GM12875 (cell line): ENCODE data around the gene FAM170B.

Experiments
- H3K4me3 ChIP-seq: one replicate; pipeline ENCODE4 v1.5.1; 2011; ENCODE audit warnings: low read depth, low read length, control low read depth
- TF ChIP-seq, protein P1 (sequence below): IDR thresholded peaks from 2 replicates; pipeline ENCODE4 v1.5.1; 2011; ENCODE audit warnings: low read depth, mild to moderate bottlenecking, control low read depth, inconsistent platforms, low read length, moderate library complexity, borderline replicate concordance; ENCODE audit not compliant: insufficient read depth

FAM170B gene

DNA sequence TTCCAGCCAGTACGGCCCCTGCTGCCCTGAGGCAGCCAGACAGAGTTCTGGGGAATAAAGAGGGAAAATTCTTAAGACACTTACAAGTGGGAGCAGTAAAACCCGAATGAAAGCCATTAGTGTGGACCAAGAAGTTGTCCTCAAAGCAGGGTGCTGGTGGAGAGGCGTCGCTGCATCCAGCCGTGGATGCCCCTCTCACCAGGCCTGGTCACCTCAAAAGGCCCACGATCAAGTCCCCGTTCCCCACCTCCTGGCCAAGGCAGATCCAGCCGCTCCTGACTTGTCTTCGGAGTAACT lies 19.2 kb downstream of the FAM170B start:
- H3K4me3 ChIP-seq, result no peak overlapping the region
- TF ChIP-seq, protein P1, sequence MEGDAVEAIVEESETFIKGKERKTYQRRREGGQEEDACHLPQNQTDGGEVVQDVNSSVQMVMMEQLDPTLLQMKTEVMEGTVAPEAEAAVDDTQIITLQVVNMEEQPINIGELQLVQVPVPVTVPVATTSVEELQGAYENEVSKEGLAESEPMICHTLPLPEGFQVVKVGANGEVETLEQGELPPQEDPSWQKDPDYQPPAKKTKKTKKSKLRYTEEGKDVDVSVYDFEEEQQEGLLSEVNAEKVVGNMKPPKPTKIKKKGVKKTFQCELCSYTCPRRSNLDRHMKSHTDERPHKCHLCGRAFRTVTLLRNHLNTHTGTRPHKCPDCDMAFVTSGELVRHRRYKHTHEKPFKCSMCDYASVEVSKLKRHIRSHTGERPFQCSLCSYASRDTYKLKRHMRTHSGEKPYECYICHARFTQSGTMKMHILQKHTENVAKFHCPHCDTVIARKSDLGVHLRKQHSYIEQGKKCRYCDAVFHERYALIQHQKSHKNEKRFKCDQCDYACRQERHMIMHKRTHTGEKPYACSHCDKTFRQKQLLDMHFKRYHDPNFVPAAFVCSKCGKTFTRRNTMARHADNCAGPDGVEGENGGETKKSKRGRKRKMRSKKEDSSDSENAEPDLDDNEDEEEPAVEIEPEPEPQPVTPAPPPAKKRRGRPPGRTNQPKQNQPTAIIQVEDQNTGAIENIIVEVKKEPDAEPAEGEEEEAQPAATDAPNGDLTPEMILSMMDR, result no peak

DNA sequence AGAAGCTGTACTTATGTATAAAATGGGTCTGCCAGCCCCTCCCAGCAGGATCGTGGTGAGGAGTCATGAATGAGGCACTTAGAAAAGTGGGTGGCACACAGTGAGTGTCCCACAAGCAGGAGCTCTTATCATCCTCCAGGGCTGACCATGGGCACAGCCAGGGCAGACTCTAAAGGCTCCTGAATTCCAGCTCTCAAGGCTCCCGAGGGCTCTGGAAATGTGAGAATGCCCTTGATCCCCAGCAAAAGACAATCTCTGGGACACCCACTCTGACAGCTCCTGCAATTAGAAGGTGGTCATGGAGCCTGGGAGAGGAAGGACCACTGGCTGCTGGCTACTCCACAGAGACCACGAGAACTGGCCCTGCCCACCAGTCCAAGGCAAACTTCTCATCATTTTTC lies 20.1 kb downstream of the FAM170B start:
- no peak overlapping the region for H3K4me3 ChIP-seq
- TF ChIP-seq, protein P1, result no peak

DNA sequence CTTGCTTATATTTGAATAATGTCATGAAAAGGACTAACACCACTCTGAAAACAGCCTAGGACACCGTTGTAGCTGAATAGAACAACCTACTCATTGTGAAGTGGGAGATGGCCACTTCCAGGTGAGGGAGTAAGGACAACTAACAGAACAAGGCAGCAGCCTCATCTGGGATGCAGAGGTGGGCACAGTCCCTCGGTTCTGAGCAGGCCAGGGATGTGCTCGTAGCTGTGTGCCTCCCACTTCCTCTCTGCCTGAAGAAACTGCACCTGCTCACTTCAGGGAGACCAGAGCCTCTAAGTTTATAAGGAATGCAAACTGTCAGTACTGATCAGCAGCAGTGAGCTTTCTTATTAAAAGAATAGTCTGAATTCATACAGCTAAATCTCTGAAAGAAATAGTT lies 21.0 kb downstream of the FAM170B start:
- TF ChIP-seq, protein P1, result no peak
- H3K4me3 ChIP-seq, result no peak overlapping the region

DNA sequence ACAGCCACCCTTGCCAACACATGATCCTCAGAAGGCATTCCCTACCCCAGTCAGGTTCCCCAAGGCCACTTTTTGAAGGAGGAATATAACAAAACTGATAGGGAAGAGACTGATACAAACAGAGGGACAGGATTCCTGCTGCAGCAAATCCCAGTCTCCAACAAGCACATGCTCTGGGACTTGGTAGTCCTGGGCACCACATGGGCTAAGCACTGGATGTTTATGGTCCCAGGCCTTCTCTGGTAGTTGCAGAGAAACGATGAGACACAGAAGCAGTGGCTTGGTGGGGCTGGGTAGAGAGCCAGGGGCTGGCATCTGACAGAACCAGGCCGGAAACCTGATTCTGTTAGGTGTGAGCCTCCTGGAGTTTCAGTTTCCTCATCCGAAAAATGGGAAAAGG lies 21.7 kb downstream of the FAM170B start:
- TF ChIP-seq, protein P1, result no peak
- no peak overlapping the region for H3K4me3 ChIP-seq

DNA sequence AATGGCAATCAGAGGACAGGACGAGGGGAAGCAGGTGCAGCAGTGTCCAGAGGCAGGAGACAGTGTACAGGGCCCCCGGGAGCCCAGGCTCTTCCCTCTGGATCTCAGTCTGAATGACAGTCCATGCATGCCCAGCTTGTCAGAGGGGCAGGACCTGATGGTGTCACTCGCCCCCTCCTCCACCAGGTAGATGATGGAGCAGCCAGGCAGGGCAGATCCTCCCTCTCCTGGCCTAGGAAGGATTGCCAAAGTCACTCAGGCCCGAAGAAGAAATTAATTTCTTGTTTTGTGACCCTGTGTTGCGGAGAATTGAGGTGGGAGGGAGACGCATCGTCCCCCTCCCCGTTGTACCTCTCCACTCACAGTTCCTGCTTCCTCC lies 22.5 kb downstream of the FAM170B start:
- H3K4me3 ChIP-seq, result no peak overlapping the region
- TF ChIP-seq, protein P1, result no peak

DNA sequence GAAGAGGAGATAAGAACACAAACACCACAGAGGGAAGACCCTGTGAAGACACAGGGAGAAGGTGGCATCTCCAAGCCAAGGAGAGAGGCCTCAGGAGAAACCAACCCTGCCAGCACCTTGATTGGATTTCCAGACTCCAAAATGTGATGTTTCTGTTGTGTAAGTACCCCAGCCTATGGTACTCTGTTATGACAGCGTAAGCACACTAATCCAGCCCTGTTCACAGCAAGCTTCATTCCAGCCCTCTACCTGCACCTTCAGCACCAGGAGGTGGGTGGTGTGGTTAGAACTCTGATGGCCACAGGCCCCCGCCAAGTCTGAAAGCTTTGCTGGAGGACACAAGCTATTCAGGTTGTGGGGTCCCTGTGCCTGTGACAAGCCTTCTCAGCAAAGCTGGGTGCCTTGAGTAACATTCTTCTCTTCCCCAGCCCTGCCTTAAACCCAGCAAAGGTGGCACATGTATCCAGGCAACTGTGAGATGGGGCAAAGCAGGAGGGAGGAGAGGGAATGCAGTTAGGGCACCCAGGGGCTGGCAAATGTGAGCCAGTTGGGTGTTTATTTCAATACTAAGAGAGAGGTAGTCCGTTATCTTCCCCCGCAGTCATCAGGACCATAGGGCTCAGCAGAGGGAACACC lies 23.0 kb downstream of the FAM170B start:
- H3K4me3 ChIP-seq, result no peak overlapping the region
- TF ChIP-seq, protein P1, result no peak

DNA sequence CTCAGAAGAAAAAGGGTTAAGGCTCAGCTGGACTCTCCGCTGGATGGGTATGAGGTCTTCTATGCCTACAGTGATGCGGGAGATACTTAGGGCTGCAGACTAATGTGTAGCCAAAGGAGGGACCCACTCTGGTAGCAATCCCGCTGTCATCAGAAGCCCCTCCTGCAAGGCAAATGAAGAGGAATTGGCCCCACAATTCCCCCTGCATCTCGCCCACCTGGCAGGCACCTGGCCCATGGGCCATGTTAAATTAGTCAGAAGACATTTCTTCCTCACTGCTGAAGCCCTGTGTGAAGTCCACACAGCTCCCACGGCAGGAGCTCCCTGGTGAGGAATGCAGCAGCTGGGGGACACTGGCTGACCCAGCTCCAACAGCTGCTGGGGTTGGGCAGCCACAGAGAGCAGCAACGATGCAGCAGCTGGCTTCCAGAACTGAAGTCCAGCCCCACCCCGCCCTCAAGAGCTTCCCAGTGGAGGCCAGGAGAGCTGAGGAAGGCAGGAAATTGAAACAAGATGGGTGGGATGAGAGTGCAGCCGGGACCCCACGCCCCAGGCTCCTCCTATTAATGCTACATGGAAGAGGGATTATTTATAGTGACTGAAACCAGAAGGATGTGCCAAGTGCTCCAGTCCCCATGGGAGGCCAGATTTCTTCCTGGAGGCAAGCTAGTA lies 24.0 kb downstream of the FAM170B start:
- no peak overlapping the region for H3K4me3 ChIP-seq
- TF ChIP-seq, protein P1, result no peak
